ENCODE data around the gene ARHGAP6. TPM values are rescaled to one million over a fixed set of nuclear protein-coding genes. Genes with fewer than 3 reads are reported as not detected.
A peak's percentile ranks its signal among the peaks of the same experiment; 100 is the strongest.

Gene ARHGAP6
- total and polyA plus RNA-seq, 2 experiments from 2014 or later, result 0.08 to 0.54 TPM

GRCh38 chrX:11336201-11336600 lies 329.5 kb downstream of the ARHGAP6 start:
- in situ Hi-C loops (cut with MboI), result no loop called here
- Histone ChIP-seq H4K20me1 (ENCODE audit: insufficient read depth) (no peaks in the 10 kb centered on the region), H3K27ac (no peak overlapping the region)

DNA sequence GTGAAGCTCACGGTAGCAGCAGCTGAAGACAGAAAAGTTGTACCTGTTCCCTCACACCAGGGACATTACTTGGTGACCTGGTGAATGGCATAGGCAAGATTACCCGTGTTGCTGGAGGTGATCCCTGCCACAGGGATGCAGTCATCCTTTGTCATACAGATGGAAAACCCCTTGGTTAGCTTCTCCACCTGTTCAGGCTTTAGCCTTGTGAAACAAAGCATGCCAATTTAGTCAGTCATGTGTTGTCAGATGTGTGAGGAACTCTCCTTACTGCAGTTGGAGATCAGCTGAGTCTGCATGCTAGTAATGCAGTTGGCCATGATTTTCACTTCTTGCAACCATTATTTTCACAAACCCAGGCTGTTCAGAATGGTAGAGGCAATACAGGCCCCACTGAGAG lies 331.6 kb downstream of the ARHGAP6 start:
- Histone ChIP-seq H2AFZ (no peak overlapping the region), H3K79me2 (ENCODE audit: insufficient read depth) (no peaks in the 10 kb centered on the region), H3F3A (ENCODE audit: insufficient read depth) (no peaks in the 10 kb centered on the region), H3K9ac (no peak overlapping the region), H3K9me2 (ENCODE audit: insufficient read depth) (no peaks in the 10 kb centered on the region), H3K36me3 (ENCODE audit: low read depth) (no peaks in the 10 kb centered on the region), H3K27ac (no peak overlapping the region), H3K4me2 (ENCODE audit: unreplicated experiment) (no peak overlapping the region), H4K20me1 (ENCODE audit: insufficient read depth) (no peaks in the 10 kb centered on the region), H3K4me1 (ENCODE audit: insufficient read depth) (peaks cover 4% of the 10 kb centered on the region; the same call in 1 of the 2 replicates), H3K4me3 (no peak overlapping the region), H3K27me3 (replicated peaks; ENCODE audit: insufficient read depth) (no peaks in the 10 kb centered on the region), H3K9me3 (ENCODE audit: low read depth) (no peaks in the 10 kb centered on the region)
- TF ChIP-seq EZH2 (IDR thresholded peaks at IDR 0.05; ENCODE audit: insufficient read depth, poor library complexity, severe bottlenecking) (no peak), EZH2phosphoT487 (IDR thresholded peaks at IDR 0.05; ENCODE audit: insufficient read depth, low read depth) (no peak)
- 73 to 95% methylated on average over 2 of the region's 2 CpGs for WGBS, 2 experiments (ENCODE audit: low coverage in 1 of 2, low lambda C conversion rate in 2 of 2, missing lambda C conversion rate in 2 of 2)
- no peak for DNase-seq
- in situ Hi-C loops (cut with MboI), result no loop called here

More at GRCh38 chrX:11336201-11336600, 329.5 kb downstream of the ARHGAP6 start:
- H3K27me3 ChIP-seq (replicated peaks; ENCODE audit: insufficient read depth), result no peaks in the 10 kb centered on the region
- no peak overlapping the region for H3K4me2 ChIP-seq (ENCODE audit: unreplicated experiment)
- H3K4me3 ChIP-seq, result no peak overlapping the region
- no peaks in the 10 kb centered on the region for H3K36me3 ChIP-seq (ENCODE audit: low read depth)
- H3K9me2 ChIP-seq (ENCODE audit: insufficient read depth), result no peaks in the 10 kb centered on the region
- no peak overlapping the region for H3K9ac ChIP-seq
- H3K4me1 ChIP-seq (ENCODE audit: insufficient read depth), result peaks cover 2% of the 10 kb centered on the region; the same call in 1 of the 2 replicates
- no peak overlapping the region for H2AFZ ChIP-seq
- no peaks in the 10 kb centered on the region for H3K79me2 ChIP-seq (ENCODE audit: insufficient read depth)
- H3K9me3 ChIP-seq (ENCODE audit: low read depth), result no peaks in the 10 kb centered on the region
- DNase-seq, result no peak
- TF ChIP-seq EZH2phosphoT487 (IDR thresholded peaks at IDR 0.05; ENCODE audit: insufficient read depth, low read depth), result no peak
- no peak for TF ChIP-seq EZH2 (IDR thresholded peaks at IDR 0.05; ENCODE audit: insufficient read depth, poor library complexity, severe bottlenecking)
- no peaks in the 10 kb centered on the region for H3F3A ChIP-seq (ENCODE audit: insufficient read depth)
- 94 to 100% methylated on average over 2 of the region's 2 CpGs for WGBS, 2 experiments (ENCODE audit: low coverage in 1 of 2, low lambda C conversion rate in 2 of 2, missing lambda C conversion rate in 2 of 2)

DNA sequence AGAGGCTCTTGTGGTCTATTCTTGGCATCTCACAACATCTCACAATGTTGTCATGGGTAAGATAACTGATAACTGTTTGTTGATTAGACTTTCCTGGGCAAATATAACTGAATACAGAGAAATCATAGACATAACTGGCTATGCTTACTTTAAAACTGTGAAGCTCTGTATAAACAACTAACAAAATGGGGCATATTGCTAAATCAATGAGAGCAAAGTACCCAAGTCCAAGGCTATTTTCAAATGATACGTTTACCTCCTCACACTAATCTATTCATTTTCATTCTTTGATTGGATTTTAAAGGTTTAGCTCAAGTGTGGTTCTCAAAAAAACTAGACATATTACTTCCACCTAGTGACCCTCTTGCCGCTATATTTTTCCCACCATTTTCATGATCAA lies 333.9 kb downstream of the ARHGAP6 start:
- H3K9me2 ChIP-seq (ENCODE audit: insufficient read depth), result no peaks in the 10 kb centered on the region
- no peak for DNase-seq
- in situ Hi-C loops (cut with MboI), result no loop called here
- no peak overlapping the region for H3K9ac ChIP-seq
- no peak overlapping the region for H3K4me3 ChIP-seq
- no peak overlapping the region for H3K27ac ChIP-seq
- H3K36me3 ChIP-seq (ENCODE audit: low read depth), result no peaks in the 10 kb centered on the region
- no peaks in the 10 kb centered on the region for H3K9me3 ChIP-seq (ENCODE audit: low read depth)
- H3K79me2 ChIP-seq (ENCODE audit: insufficient read depth), result no peaks in the 10 kb centered on the region
- no peaks in the 10 kb centered on the region for H3K27me3 ChIP-seq (replicated peaks; ENCODE audit: insufficient read depth)
- H3K4me1 ChIP-seq (ENCODE audit: insufficient read depth), result peaks cover 9% of the 10 kb centered on the region; the same call in 1 of the 2 replicates
- H3F3A ChIP-seq (ENCODE audit: insufficient read depth), result no peaks in the 10 kb centered on the region
- TF ChIP-seq EZH2 (IDR thresholded peaks at IDR 0.05; ENCODE audit: insufficient read depth, poor library complexity, severe bottlenecking) (no peak), EZH2phosphoT487 (IDR thresholded peaks at IDR 0.05; ENCODE audit: insufficient read depth, low read depth) (no peak)
- H2AFZ ChIP-seq, result no peak overlapping the region
- H3K4me2 ChIP-seq (ENCODE audit: unreplicated experiment), result no peak overlapping the region
- no peaks in the 10 kb centered on the region for H4K20me1 ChIP-seq (ENCODE audit: insufficient read depth)
- 77 to 89% methylated on average over 2 of the region's 2 CpGs for WGBS, 2 experiments (ENCODE audit: low coverage in 1 of 2, low lambda C conversion rate in 2 of 2, missing lambda C conversion rate in 2 of 2)

GRCh38 chrX:11329021-11329420 lies 336.7 kb downstream of the ARHGAP6 start:
- WGBS, 2 experiments (ENCODE audit: low coverage in 1 of 2, low lambda C conversion rate in 2 of 2, missing lambda C conversion rate in 2 of 2), result 22 to 34% methylated on average over 5 of the region's 5 CpGs
- no peak overlapping the region for H2AFZ ChIP-seq
- no peaks in the 10 kb centered on the region for H3K9me3 ChIP-seq (ENCODE audit: low read depth)
- H3K9ac ChIP-seq, result no peak overlapping the region
- H4K20me1 ChIP-seq (ENCODE audit: insufficient read depth), result no peaks in the 10 kb centered on the region
- H3K4me3 ChIP-seq, result no peak overlapping the region
- H3K27ac ChIP-seq, result no peak overlapping the region
- no peak overlapping the region for H3K4me2 ChIP-seq (ENCODE audit: unreplicated experiment)
- no peaks in the 10 kb centered on the region for H3K9me2 ChIP-seq (ENCODE audit: insufficient read depth)
- no peaks in the 10 kb centered on the region for H3K36me3 ChIP-seq (ENCODE audit: low read depth)
- H3K27me3 ChIP-seq (replicated peaks; ENCODE audit: insufficient read depth), result no peaks in the 10 kb centered on the region
- peak; percentile 47 for DNase-seq
- in situ Hi-C loops (cut with MboI), result no loop called here
- H3F3A ChIP-seq (ENCODE audit: insufficient read depth), result no peaks in the 10 kb centered on the region
- no peak for TF ChIP-seq EZH2 (IDR thresholded peaks at IDR 0.05; ENCODE audit: insufficient read depth, poor library complexity, severe bottlenecking)
- TF ChIP-seq EZH2phosphoT487 (IDR thresholded peaks at IDR 0.05; ENCODE audit: insufficient read depth, low read depth), result no peak
- H3K4me1 ChIP-seq (ENCODE audit: insufficient read depth), result peaks cover 9% of the 10 kb centered on the region; the same call in 1 of the 2 replicates
- H3K79me2 ChIP-seq (ENCODE audit: insufficient read depth), result no peaks in the 10 kb centered on the region

GRCh38 chrX:11328134-11328533 lies 337.6 kb downstream of the ARHGAP6 start:
- H3F3A ChIP-seq (ENCODE audit: insufficient read depth), result no peaks in the 10 kb centered on the region
- DNase-seq, result no peak
- in situ Hi-C loops (cut with MboI), result no loop called here
- H3K4me1 ChIP-seq (ENCODE audit: insufficient read depth), result peaks cover 9% of the 10 kb centered on the region; the same call in 1 of the 2 replicates
- H4K20me1 ChIP-seq (ENCODE audit: insufficient read depth), result no peaks in the 10 kb centered on the region
- H3K27me3 ChIP-seq (replicated peaks; ENCODE audit: insufficient read depth), result no peaks in the 10 kb centered on the region
- H3K4me2 ChIP-seq (ENCODE audit: unreplicated experiment), result no peak overlapping the region
- no peaks in the 10 kb centered on the region for H3K36me3 ChIP-seq (ENCODE audit: low read depth)
- no peaks in the 10 kb centered on the region for H3K9me3 ChIP-seq (ENCODE audit: low read depth)
- H3K79me2 ChIP-seq (ENCODE audit: insufficient read depth), result no peaks in the 10 kb centered on the region
- no peaks in the 10 kb centered on the region for H3K9me2 ChIP-seq (ENCODE audit: insufficient read depth)
- WGBS, 2 experiments (ENCODE audit: low coverage in 1 of 2, low lambda C conversion rate in 2 of 2, missing lambda C conversion rate in 2 of 2), result 88 to 93% methylated on average over 3 of the region's 3 CpGs
- H3K4me3 ChIP-seq, result no peak overlapping the region
- TF ChIP-seq EZH2 (IDR thresholded peaks at IDR 0.05; ENCODE audit: insufficient read depth, poor library complexity, severe bottlenecking), result no peak
- TF ChIP-seq EZH2phosphoT487 (IDR thresholded peaks at IDR 0.05; ENCODE audit: insufficient read depth, low read depth), result no peak
- no peak overlapping the region for H3K27ac ChIP-seq
- no peak overlapping the region for H2AFZ ChIP-seq
- H3K9ac ChIP-seq, result no peak overlapping the region

Measured in GM23248 (cell line).